ENCODE measurements around the gene FAHD1.
A peak's percentile ranks its signal among the peaks of the same experiment; 100 is the strongest.
"Not testable (repeated sequence)": the region's sequence is repeated elsewhere in the genome, so short reads cannot be mapped to it uniquely, and the experiment has no call there.

Gene FAHD1

GRCh38 chr16:1789643-1790045 lies 37.4 kb upstream of the FAHD1 start:
- no peak for DNase-seq (ENCODE audit: low read depth in 2 of 2)

- DNase-seq (ENCODE audit: low read depth in 2 of 2) = no peak
Measured at GRCh38 chr16:1790261-1790610, 36.8 kb upstream of the FAHD1 start.

- no peak for DNase-seq (ENCODE audit: low read depth in 2 of 2)
Measured at GRCh38 chr16:1790611-1791255, 36.3 kb upstream of the FAHD1 start.

- DNase-seq (ENCODE audit: low read depth in 2 of 2) = no peak
Measured at GRCh38 chr16:1791256-1791942, 35.6 kb upstream of the FAHD1 start.

GRCh38 chr16:1791943-1792812 lies 34.8 kb upstream of the FAHD1 start:
- no peak for DNase-seq (ENCODE audit: low read depth in 2 of 2)

GRCh38 chr16:1792836-1793577 lies 34.0 kb upstream of the FAHD1 start:
- DNase-seq (ENCODE audit: low read depth in 2 of 2) = no peak

GRCh38 chr16:1793578-1794220 lies 33.3 kb upstream of the FAHD1 start, which contains the start of gene IGFALS:
IGFALS (minus strand) TSS chr16:1793705; CDS start chr16:1793652, 53 bp downstream.
- no peak for DNase-seq (ENCODE audit: low read depth in 2 of 2)

GRCh38 chr16:1794221-1794871 lies 32.7 kb upstream of the FAHD1 start:
- DNase-seq (ENCODE audit: low read depth in 2 of 2) = no peak

GRCh38 chr16:1794908-1795666 lies 31.9 kb upstream of the FAHD1 start:
- DNase-seq (ENCODE audit: low read depth in 2 of 2) = no peak

- DNase-seq (ENCODE audit: low read depth in 2 of 2) = not testable (repeated sequence)
Measured at GRCh38 chr16:1799263-1799662, 27.7 kb upstream of the FAHD1 start.

- DNase-seq (ENCODE audit: low read depth in 2 of 2) = no peak
Measured at GRCh38 chr16:1800701-1801100, 26.3 kb upstream of the FAHD1 start.

- no peak for DNase-seq (ENCODE audit: low read depth in 2 of 2)
Measured at GRCh38 chr16:1807626-1808025, 19.4 kb upstream of the FAHD1 start.

- DNase-seq (ENCODE audit: low read depth in 2 of 2) = no peak
Measured at GRCh38 chr16:1808691-1809090, 18.3 kb upstream of the FAHD1 start.

- DNase-seq (ENCODE audit: low read depth in 2 of 2) = no peak
Measured at GRCh38 chr16:1809281-1809801, 17.7 kb upstream of the FAHD1 start.

GRCh38 chr16:1810106-1810505 lies 16.9 kb upstream of the FAHD1 start:
- no peak for DNase-seq (ENCODE audit: low read depth in 2 of 2)

- no peak for DNase-seq (ENCODE audit: low read depth in 2 of 2)
Measured at GRCh38 chr16:1810536-1810935, 16.5 kb upstream of the FAHD1 start.

GRCh38 chr16:1812732-1813163 lies 14.3 kb upstream of the FAHD1 start:
- DNase-seq (ENCODE audit: low read depth in 2 of 2) = peak; percentile 21 to 41

- no peak for DNase-seq (ENCODE audit: low read depth in 2 of 2)
Measured at GRCh38 chr16:1815461-1815860, 11.5 kb upstream of the FAHD1 start.

GRCh38 chr16:1816396-1817275 lies 10.4 kb upstream of the FAHD1 start:
- DNase-seq (ENCODE audit: low read depth in 2 of 2) = no peak
